OCI-LY1 (cell line): ENCODE data around the gene CABCOCO1.

Experiments
- H2AFZ ChIP-seq: fragments of 200-600 bp; sonication (generic), shearing (Covaris generic); 2 replicates; pipeline ENCODE4 v1.6.0; 2014; ENCODE audit warnings: antibody characterized with exemption, mild to moderate bottlenecking, low read length
- H3F3A ChIP-seq: fragments of 200-600 bp; sonication (generic), shearing (Covaris generic); 2 replicates; pipeline ENCODE4 v1.6.0; 2014; ENCODE audit warnings: mild to moderate bottlenecking, antibody characterized with exemption, low read length, moderate library complexity; ENCODE audit not compliant: insufficient read depth
- H3K27ac ChIP-seq: fragments of 200-600 bp; sonication (generic); 2 replicates; pipeline ENCODE4 v1.5.1; 2014; ENCODE audit warnings: low read length, mixed run types, mild to moderate bottlenecking, low read depth; ENCODE audit not compliant: poor library complexity, severe bottlenecking
- H3K27me3 ChIP-seq: fragments of 200-600 bp; sonication (generic); 2 replicates; pipeline ENCODE4 v1.6.0; 2014; ENCODE audit warnings: antibody characterized with exemption, mild to moderate bottlenecking, low read length, moderate library complexity; ENCODE audit not compliant: insufficient read depth
- H3K36me3 ChIP-seq: fragments of 200-600 bp; sonication (generic); 2 replicates; pipeline ENCODE4 v1.6.1; 2014; ENCODE audit warnings: mild to moderate bottlenecking, antibody characterized with exemption, low read length, moderate library complexity, mixed read lengths; ENCODE audit not compliant: insufficient read depth
- H3K4me1 ChIP-seq: fragments of 200-600 bp; sonication (generic); 2 replicates; pipeline ENCODE4 v1.5.1; 2014; ENCODE audit warnings: mild to moderate bottlenecking, low read length, moderate library complexity; ENCODE audit not compliant: insufficient read depth, severe bottlenecking
- H3K4me2 ChIP-seq: fragments of 200-600 bp; sonication (generic), shearing (Covaris generic); 2 replicates; pipeline ENCODE4 v1.6.1; 2014; ENCODE audit warnings: low read length
- H3K4me3 ChIP-seq: fragments of 200-600 bp; sonication (generic); 2 replicates; pipeline ENCODE4 v1.5.1; 2014; ENCODE audit warnings: low read length, low read depth, mild to moderate bottlenecking, mixed read lengths; ENCODE audit not compliant: poor library complexity, severe bottlenecking
- H3K79me2 ChIP-seq: fragments of 200-600 bp; shearing (Covaris generic); 2 replicates; pipeline ENCODE4 v1.6.1; 2016; ENCODE audit warnings: mixed run types, low read length, mixed read lengths; ENCODE audit not compliant: insufficient read depth
- H3K9ac ChIP-seq: fragments of 200-600 bp; sonication (generic), shearing (Covaris generic); 2 replicates; pipeline ENCODE4 v1.6.1; 2014; ENCODE audit warnings: mild to moderate bottlenecking, low read length, mixed read lengths
- H3K9me2 ChIP-seq: fragments of 200-600 bp; sonication (generic), shearing (Covaris generic); 2 replicates; pipeline ENCODE4 v1.6.1; 2014; ENCODE audit warnings: low read depth, mild to moderate bottlenecking, low read length, mixed read lengths
- H3K9me3 ChIP-seq: fragments of 200-600 bp; shearing (Covaris generic); 2 replicates; pipeline ENCODE4 v1.6.1; 2014; ENCODE audit warnings: low read length, mixed read lengths
- H4K20me1 ChIP-seq: fragments of 200-600 bp; sonication (generic), shearing (Covaris generic); 2 replicates; pipeline ENCODE4 v1.6.0; 2016; ENCODE audit warnings: mild to moderate bottlenecking, low read length; ENCODE audit not compliant: insufficient read depth
- EZH2 ChIP-seq: fragments of 200-600 bp; sonication (generic), shearing (Covaris generic); IDR thresholded peaks from 2 replicates; pipeline ENCODE4 v1.8.0; 2017; ENCODE audit warnings: borderline replicate concordance, mixed run types, mild to moderate bottlenecking, antibody characterized with exemption, low read length, moderate library complexity, mixed read lengths
- TF ChIP-seq, protein P1 (sequence below): fragments of 200-600 bp; sonication (generic), shearing (Covaris generic); IDR thresholded peaks from 2 replicates; pipeline ENCODE4 v1.5.1; 2017; ENCODE audit warnings: mild to moderate bottlenecking, antibody characterized with exemption, low read length, moderate library complexity, mixed read lengths

CABCOCO1 gene

GRCh38 chr10:61731638-61732037, 68.9 kb downstream of the CABCOCO1 start:
- H3K27ac ChIP-seq, result no peak overlapping the region
- H3K9ac ChIP-seq, result no peak overlapping the region
- no peak overlapping the region for H3K4me2 ChIP-seq
- H3K36me3 ChIP-seq, result no peaks in the 10 kb centered on the region
- no peaks in the 10 kb centered on the region for H3K4me1 ChIP-seq
- no peaks in the 10 kb centered on the region for H3K9me3 ChIP-seq
- no peaks in the 10 kb centered on the region for H3K9me2 ChIP-seq
- H4K20me1 ChIP-seq, result no peaks in the 10 kb centered on the region
- no peaks in the 10 kb centered on the region; the same call in 1 of the 2 replicates for H3K27me3 ChIP-seq
- H3K4me3 ChIP-seq, result no peak overlapping the region
- no peaks in the 10 kb centered on the region for H3F3A ChIP-seq
- H3K79me2 ChIP-seq, result no peaks in the 10 kb centered on the region
- TF ChIP-seq EZH2, result no peak
- TF ChIP-seq, protein P1, sequence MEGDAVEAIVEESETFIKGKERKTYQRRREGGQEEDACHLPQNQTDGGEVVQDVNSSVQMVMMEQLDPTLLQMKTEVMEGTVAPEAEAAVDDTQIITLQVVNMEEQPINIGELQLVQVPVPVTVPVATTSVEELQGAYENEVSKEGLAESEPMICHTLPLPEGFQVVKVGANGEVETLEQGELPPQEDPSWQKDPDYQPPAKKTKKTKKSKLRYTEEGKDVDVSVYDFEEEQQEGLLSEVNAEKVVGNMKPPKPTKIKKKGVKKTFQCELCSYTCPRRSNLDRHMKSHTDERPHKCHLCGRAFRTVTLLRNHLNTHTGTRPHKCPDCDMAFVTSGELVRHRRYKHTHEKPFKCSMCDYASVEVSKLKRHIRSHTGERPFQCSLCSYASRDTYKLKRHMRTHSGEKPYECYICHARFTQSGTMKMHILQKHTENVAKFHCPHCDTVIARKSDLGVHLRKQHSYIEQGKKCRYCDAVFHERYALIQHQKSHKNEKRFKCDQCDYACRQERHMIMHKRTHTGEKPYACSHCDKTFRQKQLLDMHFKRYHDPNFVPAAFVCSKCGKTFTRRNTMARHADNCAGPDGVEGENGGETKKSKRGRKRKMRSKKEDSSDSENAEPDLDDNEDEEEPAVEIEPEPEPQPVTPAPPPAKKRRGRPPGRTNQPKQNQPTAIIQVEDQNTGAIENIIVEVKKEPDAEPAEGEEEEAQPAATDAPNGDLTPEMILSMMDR, result no peak
- no peak overlapping the region for H2AFZ ChIP-seq

GRCh38 chr10:61732629-61733278, 70.0 kb downstream of the CABCOCO1 start:
- Histone ChIP-seq H3K27ac (no peak overlapping the region), H3F3A (no peaks in the 10 kb centered on the region), H3K9me3 (no peaks in the 10 kb centered on the region), H3K36me3 (no peaks in the 10 kb centered on the region), H3K4me3 (no peak overlapping the region), H2AFZ (no peak overlapping the region), H3K79me2 (no peaks in the 10 kb centered on the region), H4K20me1 (no peaks in the 10 kb centered on the region), H3K4me2 (no peak overlapping the region), H3K9ac (no peak overlapping the region), H3K9me2 (no peaks in the 10 kb centered on the region), H3K4me1 (no peaks in the 10 kb centered on the region), H3K27me3 (no peaks in the 10 kb centered on the region; the same call in 1 of the 2 replicates)
- no peak for TF ChIP-seq EZH2
- TF ChIP-seq, protein P1, result no peak

GRCh38 chr10:61733358-61733940, 70.7 kb downstream of the CABCOCO1 start:
- no peaks in the 10 kb centered on the region for H3F3A ChIP-seq
- H4K20me1 ChIP-seq, result no peaks in the 10 kb centered on the region
- no peak overlapping the region for H3K9ac ChIP-seq
- H3K4me3 ChIP-seq, result no peak overlapping the region
- no peaks in the 10 kb centered on the region; the same call in 1 of the 2 replicates for H3K27me3 ChIP-seq
- H2AFZ ChIP-seq, result no peak overlapping the region
- no peaks in the 10 kb centered on the region for H3K79me2 ChIP-seq
- H3K9me3 ChIP-seq, result no peaks in the 10 kb centered on the region
- H3K9me2 ChIP-seq, result no peaks in the 10 kb centered on the region
- H3K27ac ChIP-seq, result no peak overlapping the region
- H3K36me3 ChIP-seq, result no peaks in the 10 kb centered on the region
- no peak for TF ChIP-seq EZH2
- TF ChIP-seq, protein P1, result peak; percentile 68; the same call in 1 of the 2 replicates
- H3K4me2 ChIP-seq, result no peak overlapping the region
- H3K4me1 ChIP-seq, result no peaks in the 10 kb centered on the region
